ENCODE results near the gene OSBPL7. TPM values are rescaled to one million over a fixed set of nuclear protein-coding genes. Genes with fewer than 3 reads are reported as not detected.
A peak's percentile ranks its signal among the peaks of the same experiment; 100 is the strongest.

OSBPL7 gene
- total and polyA plus RNA-seq, 2 of the 13 experiments (the other 11 are each of a cell fraction or from before 2014, with no cell fraction given): 4.7 to 6.6 TPM

GRCh38 chr17:47831003-47831933, 9.7 kb upstream of the OSBPL7 start, which contains the start of the genes LRRC46 and MRPL10 (continued):
- peak; percentile 74 for TF ChIP-seq PATZ1 (CRISPR knock-in tag; IDR thresholded peaks at IDR 0.05)
- peak; percentile 7; the same call in 1 of the 2 replicates for TF ChIP-seq SNAI1 (CRISPR knock-in tag; IDR thresholded peaks at IDR 0.05; ENCODE audit: borderline replicate concordance)
- TF ChIP-seq NR0B2 (CRISPR knock-in tag; IDR thresholded peaks at IDR 0.05): peak; percentile 81
- TF ChIP-seq ZNF670 (CRISPR knock-in tag; IDR thresholded peaks at IDR 0.05; ENCODE audit: borderline replicate concordance): peak; percentile 91; the same call in 1 of the 2 replicates
- TF ChIP-seq ZNF10 (CRISPR knock-in tag; IDR thresholded peaks at IDR 0.05; ENCODE audit: borderline replicate concordance, low read depth): no peak
- TF ChIP-seq HMGXB3 (CRISPR knock-in tag; IDR thresholded peaks at IDR 0.05; ENCODE audit: borderline replicate concordance): peak; percentile 71; the same call in 1 of the 2 replicates
- TF ChIP-seq RFXAP (CRISPR knock-in tag; IDR thresholded peaks at IDR 0.05; ENCODE audit: borderline replicate concordance): no peak; the same call in 1 of the 2 replicates
- TF ChIP-seq DR1 (CRISPR knock-in tag; IDR thresholded peaks at IDR 0.05): peak; percentile 61
- peak; percentile 80; the same call in 1 of the 2 replicates for TF ChIP-seq ZNF224 (CRISPR knock-in tag; IDR thresholded peaks at IDR 0.05)
- TF ChIP-seq ZNF607 (CRISPR knock-in tag; IDR thresholded peaks at IDR 0.05; ENCODE audit: borderline replicate concordance): peak; percentile 97
- TF ChIP-seq MIER3 (CRISPR knock-in tag; IDR thresholded peaks at IDR 0.05; ENCODE audit: borderline replicate concordance): peak; percentile 80; the same call in 1 of the 2 replicates
- peak; percentile 95 for TF ChIP-seq ZNF350 (CRISPR knock-in tag; IDR thresholded peaks at IDR 0.05; ENCODE audit: borderline replicate concordance, low read depth)
- peak; percentile 90 for TF ChIP-seq HMGXB4 (CRISPR knock-in tag; IDR thresholded peaks at IDR 0.05; ENCODE audit: borderline replicate concordance in 1 of 2, low read depth in 1 of 2)
- 0 out of 2 replicates have a peak, but pooled peaks have one; percentile 38 for TF ChIP-seq ZNF563 (CRISPR knock-in tag; IDR thresholded peaks at IDR 0.05)
- no peak for TF ChIP-seq TCF12 (IDR thresholded peaks at IDR 0.05)
- no peak for TF ChIP-seq TCF12 (CRISPR knock-in tag; IDR thresholded peaks at IDR 0.05)

All from HepG2 (cell line).